NCI-H774 (cell line): Measurements from ENCODE around the gene DYNC1I1.
"Not testable (repeated sequence)": the region's sequence is repeated elsewhere in the genome, so short reads cannot be mapped to it uniquely, and the experiment has no call there.

Source experiments
- DNase-seq: peaks from one replicate; lab custom pipeline; 2025; lab: John Stamatoyannopoulos, UW

DYNC1I1 gene

GRCh38 chr7:95908499-95908898, 136.1 kb downstream of the DYNC1I1 start:
- DNase-seq: no peak

DNA sequence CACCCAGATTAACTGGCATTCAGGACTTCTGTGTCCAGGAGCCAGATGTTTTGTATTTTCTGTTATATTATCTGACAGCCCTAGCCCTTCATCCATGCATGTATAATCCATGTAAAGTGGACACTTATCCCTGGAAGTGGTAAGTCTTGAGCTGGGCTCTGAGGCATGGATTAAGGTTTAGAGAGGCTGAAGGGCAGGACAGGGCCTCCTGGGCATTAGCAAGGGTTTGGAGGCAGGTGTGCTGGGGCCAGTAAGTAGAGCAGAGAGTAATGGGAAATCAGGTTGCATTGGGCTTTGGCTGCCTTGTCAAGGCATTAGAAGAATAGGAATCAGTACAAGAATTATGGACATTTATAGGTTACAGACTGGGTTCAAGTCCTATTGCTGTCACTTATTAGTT, 138.0 kb downstream of the DYNC1I1 start:
- DNase-seq: no peak

- peak; percentile 30 for DNase-seq
Measured at GRCh38 chr7:95915731-95916130, 143.4 kb downstream of the DYNC1I1 start.

- peak; percentile 80 for DNase-seq
Measured at GRCh38 chr7:95916573-95917297, 144.4 kb downstream of the DYNC1I1 start.

GRCh38 chr7:95917634-95918033, 145.3 kb downstream of the DYNC1I1 start:
- no peak for DNase-seq

DNA sequence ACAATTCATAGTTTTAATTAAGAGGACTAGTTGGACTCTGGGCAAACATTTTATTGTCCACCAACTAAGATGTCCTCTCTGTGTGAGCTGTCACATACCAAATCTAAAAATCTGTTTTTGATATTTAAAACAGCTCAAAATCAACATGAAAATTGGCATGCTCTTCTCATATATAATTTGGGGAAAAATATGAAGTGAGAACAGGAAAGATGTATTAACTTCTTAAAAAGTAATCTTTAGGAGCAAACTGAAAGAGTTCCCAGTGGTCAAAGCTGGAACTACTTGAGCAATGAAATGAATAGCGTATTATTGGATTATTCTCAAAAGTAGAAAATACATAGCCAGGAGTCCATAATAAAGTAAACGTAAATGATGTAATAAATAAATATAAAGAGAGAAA, 147.2 kb downstream of the DYNC1I1 start:
- no peak for DNase-seq

- DNase-seq: no peak
Measured at GRCh38 chr7:95921543-95921942, 149.2 kb downstream of the DYNC1I1 start.

DNA sequence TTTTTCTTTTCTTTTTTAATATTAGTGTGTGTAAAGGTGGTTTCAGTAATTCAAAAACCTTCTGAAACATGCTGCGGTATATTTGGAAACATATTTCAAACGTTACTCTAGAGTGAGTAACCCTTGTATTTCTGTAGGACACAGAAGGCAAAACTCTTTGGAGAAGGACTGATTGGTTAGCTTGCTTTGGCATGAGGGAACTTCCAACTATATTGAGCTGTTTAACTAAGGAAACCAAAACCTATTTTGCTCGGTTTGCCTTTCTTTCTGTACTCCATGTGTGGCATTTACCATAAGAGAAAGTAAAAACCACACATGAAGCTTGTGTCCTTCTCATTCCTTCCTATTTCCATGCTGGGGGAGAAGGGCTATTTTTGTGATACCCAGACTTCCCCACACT, 149.8 kb downstream of the DYNC1I1 start:
- no peak for DNase-seq

DNA sequence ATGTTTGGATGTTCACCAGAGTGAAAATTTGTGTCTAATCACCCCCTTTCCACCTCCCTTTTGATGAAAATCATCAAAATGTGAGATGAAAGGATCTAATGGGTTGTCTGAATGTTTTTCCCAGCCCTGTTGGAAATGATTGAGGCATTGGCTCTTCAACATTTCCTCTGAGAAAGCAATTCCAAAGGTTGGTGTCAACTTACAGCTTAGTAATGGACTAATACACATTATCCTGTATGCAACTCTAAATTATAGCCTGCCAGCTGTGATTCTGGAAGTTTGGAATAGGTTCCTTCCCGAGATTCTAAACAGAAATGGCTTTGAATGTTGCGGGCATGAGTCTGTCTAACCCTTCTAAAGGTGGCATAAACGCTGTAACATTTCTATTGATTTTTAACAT, 152.9 kb downstream of the DYNC1I1 start:
- no peak for DNase-seq

DNA sequence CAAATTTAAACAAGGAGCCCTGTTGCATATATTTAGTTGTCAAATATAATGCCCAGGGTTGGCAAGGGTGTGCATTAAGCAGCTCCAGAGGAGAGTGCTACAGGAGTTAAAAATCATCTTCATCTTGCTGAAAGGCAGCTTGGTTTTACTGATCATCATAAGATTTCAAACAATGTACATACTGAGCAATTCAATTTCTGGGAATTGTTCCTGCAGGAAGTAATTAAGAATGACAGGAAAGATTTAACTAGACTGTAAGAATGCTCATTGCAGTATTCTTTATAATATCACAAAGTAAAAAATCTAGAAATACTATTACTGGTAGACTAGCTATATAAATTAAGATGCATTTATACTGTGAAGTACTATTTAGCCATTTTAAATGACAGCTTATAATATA, 153.6 kb downstream of the DYNC1I1 start:
- DNase-seq: no peak

GRCh38 chr7:95927756-95928155, 155.4 kb downstream of the DYNC1I1 start:
- DNase-seq: no peak

- no peak for DNase-seq
Measured at GRCh38 chr7:95929710-95930280, 157.4 kb downstream of the DYNC1I1 start.

DNA sequence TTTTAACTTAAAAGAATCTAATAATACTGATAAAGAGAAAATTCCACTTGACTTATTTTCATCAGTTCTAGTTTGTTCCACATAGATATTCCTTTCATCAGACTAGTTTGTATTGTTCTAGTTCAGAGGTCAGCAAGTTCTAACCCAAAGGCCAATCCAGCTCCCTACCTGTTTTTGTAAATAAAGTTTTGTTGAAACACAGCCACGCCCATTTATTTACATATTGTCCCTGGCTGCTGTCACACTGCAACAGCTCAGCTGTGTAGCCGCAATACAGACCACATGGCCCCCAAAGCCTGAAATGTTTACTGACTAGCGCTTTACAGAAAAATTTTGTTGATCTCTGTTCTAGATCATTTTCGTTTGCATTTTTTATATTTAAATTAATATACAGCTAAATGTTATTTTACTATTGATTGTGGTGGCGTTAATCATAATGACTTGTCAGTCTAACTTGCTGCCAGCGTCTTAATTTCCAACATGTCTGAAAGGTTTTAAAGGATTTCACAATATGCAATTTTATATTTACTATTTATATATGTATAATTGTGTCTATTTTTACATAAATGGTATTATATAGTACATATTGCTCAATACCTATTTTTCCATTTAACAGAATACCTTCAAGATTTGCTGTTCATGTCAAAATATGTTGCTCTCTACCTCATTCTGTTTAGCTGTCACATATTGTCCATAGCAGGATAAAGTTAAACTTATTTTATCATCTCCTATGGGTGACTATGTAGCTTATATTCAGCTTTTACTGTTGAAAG, 159.3 kb downstream of the DYNC1I1 start:
- no peak for DNase-seq

GRCh38 chr7:95933618-95934017, 161.3 kb downstream of the DYNC1I1 start:
- peak; percentile 87 for DNase-seq

GRCh38 chr7:95944867-95945266, 172.5 kb downstream of the DYNC1I1 start:
- DNase-seq: not testable (repeated sequence)

- no peak for DNase-seq
Measured at GRCh38 chr7:95950698-95951097, 178.3 kb downstream of the DYNC1I1 start.

GRCh38 chr7:95951531-95951930, 179.2 kb downstream of the DYNC1I1 start:
- no peak for DNase-seq

- no peak for DNase-seq
Measured at GRCh38 chr7:95951997-95952795, 179.8 kb downstream of the DYNC1I1 start.

GRCh38 chr7:95952851-95953250, 180.5 kb downstream of the DYNC1I1 start:
- DNase-seq: no peak

DNA sequence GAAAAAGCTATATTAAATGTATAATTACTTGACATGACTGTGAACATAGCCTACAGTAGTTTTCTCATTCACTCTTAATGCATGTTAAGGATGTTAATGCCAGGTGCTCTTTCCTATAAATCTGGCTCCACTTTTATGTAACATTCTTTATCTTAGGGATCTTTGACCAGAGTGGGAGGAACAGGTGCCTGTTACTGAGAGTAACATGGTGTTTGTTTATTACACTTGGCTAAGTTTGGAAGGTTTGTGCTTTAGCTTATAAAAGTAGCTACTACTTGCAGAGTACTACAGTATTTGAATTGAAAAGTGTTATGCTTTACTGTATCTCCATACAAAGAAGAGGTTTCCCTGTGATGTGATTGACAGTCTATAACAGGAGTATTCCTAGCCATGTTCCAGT, 183.4 kb downstream of the DYNC1I1 start:
- DNase-seq: no peak

DNA sequence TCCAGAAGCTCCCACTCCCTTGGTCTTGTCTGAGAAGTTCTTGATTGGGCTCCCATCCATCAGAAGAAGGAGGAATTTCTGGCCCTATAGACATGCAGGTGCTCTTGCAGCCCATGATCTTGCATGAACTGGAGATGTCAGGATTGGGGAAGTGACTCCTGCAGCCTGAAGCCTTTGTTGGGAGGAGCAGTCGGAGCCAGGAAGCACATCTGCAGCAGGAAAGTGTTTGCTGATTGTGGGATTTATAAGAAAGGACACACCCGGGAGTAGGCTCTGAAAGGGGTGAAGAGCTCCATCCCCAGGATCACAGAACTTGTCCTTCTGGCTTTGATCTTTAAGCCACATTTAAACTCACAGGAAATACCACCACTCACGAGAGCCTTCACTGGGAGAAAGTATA, 185.2 kb downstream of the DYNC1I1 start:
- DNase-seq: no peak

DNA sequence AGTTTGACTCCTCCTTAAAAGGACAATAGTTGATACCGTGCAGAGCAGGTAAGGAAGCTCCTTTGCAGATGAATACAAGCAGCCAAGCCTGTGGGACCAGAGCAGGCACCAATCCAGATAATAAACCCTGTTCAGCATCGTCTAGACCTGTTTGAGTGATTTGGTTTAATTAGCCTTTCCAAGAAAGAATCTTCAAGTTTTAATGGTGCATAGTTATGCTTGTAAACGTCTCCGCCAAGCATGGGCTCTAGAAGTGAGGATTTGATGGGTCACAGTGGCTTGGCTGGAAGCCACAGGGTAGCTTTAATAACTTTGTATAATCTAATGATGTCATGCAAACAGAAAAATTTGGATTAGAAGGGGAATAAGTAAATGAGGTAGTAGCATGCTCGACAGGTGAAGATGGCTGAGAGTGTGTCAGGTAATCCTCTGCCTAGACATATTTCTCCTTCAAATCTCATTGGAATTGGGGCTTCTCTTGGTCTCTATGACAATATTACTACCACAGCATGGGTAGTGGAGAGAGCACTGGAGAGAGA, 188.4 kb downstream of the DYNC1I1 start:
- no peak for DNase-seq
